GM12878 (cell line): ENCODE data around the gene CD164. TPM values are rescaled to one million over a fixed set of nuclear protein-coding genes. Genes with fewer than 3 reads are reported as not detected.

ENCODE experiments used
- ATAC-seq: fragments of 200-7000 bp; cut with Tn5 transposase; 3 replicates; pipeline ENCODE4 v1.9.1; 2020; ENCODE audit warnings: mild to moderate bottlenecking, moderate library complexity
- BruUV-seq: library from RNA; stranded (reverse); fragments of 400-500 nt; replicated peaks from 2 replicates; lab custom pipeline; 2021; lab: Mats Ljungman, UMichigan
- CTCF ChIA-PET: fragments of 300-600 bp; sonication (Branson Sonifier 250); formaldehyde crosslinking; extraction: SDS; loops from one replicate; lab custom pipeline; 2021; ENCODE audit warnings: inconsistent platforms; lab: Yijun Ruan, JAX
- POLR2A ChIA-PET: fragments of 350-600 bp; formaldehyde crosslinking; extraction: SDS; loops from one replicate; lab custom pipeline; 2021; ENCODE audit warnings: inconsistent platforms; lab: Charles Lee
- RAD21 ChIA-PET: fragments of 300-600 bp; sonication (Branson Sonifier 250); formaldehyde crosslinking; loops from one replicate; lab custom pipeline; 2023; ENCODE audit warnings: antibody characterized with exemption; ENCODE audit not compliant: unreplicated experiment; lab: Charles Lee
- SMC1A ChIA-PET: fragments of 300-600 bp; sonication (Branson Sonifier 250); formaldehyde crosslinking; loops from one replicate; lab custom pipeline; 2023; ENCODE audit not compliant: unreplicated experiment, uncharacterized antibody; lab: Charles Lee
- DNase-seq: peaks from one replicate; pipeline ENCODE4 v3.0.0-alpha.2; 2011; ENCODE audit warnings: low read depth, low spot score
- FAIRE-seq: peaks from 3 replicates; lab custom pipeline; 2011; peaks lifted over from hg19 to GRCh38; lab: Jason Lieb, UNC
- H2AFZ ChIP-seq: 2 replicates; pipeline ENCODE4 v1.6.0; 2011; ENCODE audit warnings: low read depth, low read length, control low read depth; ENCODE audit not compliant: control insufficient read depth
- H3K27ac ChIP-seq: 2 replicates; pipeline ENCODE4 v1.5.1; 2011; ENCODE audit warnings: control low read depth; ENCODE audit not compliant: control insufficient read depth, insufficient read depth
- H3K27me3 ChIP-seq, 2 experiments: replicated peaks in 1 of 2; 2 replicates each; pipeline versions ENCODE4 v1.6.0 to v1.6.1; 2011; ENCODE audit warnings: low read length in 1 of 2; ENCODE audit not compliant: control insufficient read depth in 2 of 2, insufficient read depth in 2 of 2
- H3K36me3 ChIP-seq, 2 experiments: 2 replicates each; pipeline ENCODE4 v1.5.1; 2011; ENCODE audit warnings: low read length in 1 of 2; ENCODE audit not compliant: control insufficient read depth in 2 of 2, insufficient read depth in 2 of 2
- H3K4me1 ChIP-seq: 2 replicates; pipeline ENCODE4 v1.6.1; 2011; ENCODE audit warnings: mild to moderate bottlenecking, low read length, moderate library complexity, mixed read lengths; ENCODE audit not compliant: control insufficient read depth, insufficient read depth
- H3K4me2 ChIP-seq: 2 replicates; pipeline ENCODE4 v1.6.0; 2011; ENCODE audit warnings: control low read depth; ENCODE audit not compliant: control insufficient read depth, insufficient read depth
- H3K4me3 ChIP-seq: fragments of 200-600 bp; sonication (generic); 2 replicates; pipeline ENCODE4 v1.5.1; 2016
- H3K79me2 ChIP-seq: 2 replicates; pipeline ENCODE4 v1.6.0; 2011; ENCODE audit warnings: low read length; ENCODE audit not compliant: control insufficient read depth, insufficient read depth
- H3K9ac ChIP-seq: 2 replicates; pipeline ENCODE4 v1.8.0; 2011; ENCODE audit warnings: low read length, control low read depth, mixed read lengths; ENCODE audit not compliant: control insufficient read depth, insufficient read depth
- H3K9me3 ChIP-seq: replicated peaks from 3 replicates; pipeline ENCODE4 v1.5.1; 2011; ENCODE audit warnings: mild to moderate bottlenecking, low read length; ENCODE audit not compliant: control insufficient read depth, insufficient read depth
- H4K20me1 ChIP-seq: 2 replicates; pipeline ENCODE4 v1.6.0; 2011; ENCODE audit not compliant: control insufficient read depth, insufficient read depth
- BRCA1 ChIP-seq: IDR thresholded peaks from 2 replicates; pipeline ENCODE4 v1.6.1; 2011; ENCODE audit warnings: low read depth, low read length, improper control_type of control experiment
- CBX3 ChIP-seq: fragments of 200-600 bp; sonication (generic); IDR thresholded peaks from 2 replicates; pipeline ENCODE4 v1.6.1; 2016; ENCODE audit warnings: low read depth, borderline replicate concordance
- EGR1 ChIP-seq, 2 experiments: IDR thresholded peaks; 1 replicate in 1 of 2; 2 replicates in 1 of 2; pipeline ENCODE4 v1.6.1; 2011 to 2012; ENCODE audit warnings: low read depth in 2 of 2, low read length in 2 of 2, borderline replicate concordance in 1 of 2, mild to moderate bottlenecking in 1 of 2, moderate library complexity in 1 of 2
- ELK1 ChIP-seq: IDR thresholded peaks from 2 replicates; pipeline ENCODE4 v1.6.1; 2012; ENCODE audit warnings: low read depth, low read length, improper control_type of control experiment
- HCFC1 ChIP-seq: fragments of 150-350 bp; IDR thresholded peaks from 2 replicates; pipeline ENCODE4 v1.6.1; 2014; ENCODE audit warnings: low read length
- KDM1A ChIP-seq: fragments of 200-600 bp; sonication (generic); IDR thresholded peaks from 2 replicates; pipeline ENCODE4 v1.6.1; 2016; ENCODE audit warnings: borderline replicate concordance
- KLF5 ChIP-seq: fragments of 450-650 bp; IDR thresholded peaks from 2 replicates; pipeline ENCODE4 v1.6.1; 2014; ENCODE audit warnings: mild to moderate bottlenecking; ENCODE audit not compliant: partially characterized antibody
- MYC ChIP-seq: IDR thresholded peaks from 2 replicates; pipeline ENCODE4 v1.6.1; 2011; ENCODE audit warnings: mild to moderate bottlenecking, low read length, moderate library complexity, inconsistent platforms; ENCODE audit not compliant: insufficient read depth, insufficient replicate concordance, insufficient read length, severe bottlenecking
- NR2C2 ChIP-seq: IDR thresholded peaks from 2 replicates; pipeline ENCODE4 v1.6.1; 2011; ENCODE audit warnings: borderline replicate concordance, low read depth; ENCODE audit not compliant: control insufficient read depth, insufficient read length
- POLR2AphosphoS2 ChIP-seq: IDR thresholded peaks from 2 replicates; pipeline ENCODE4 v1.6.1; 2011; ENCODE audit warnings: low read depth, mild to moderate bottlenecking, low read length, improper control_type of control experiment, moderate library complexity
- RAD51 ChIP-seq: fragments of 450-650 bp; IDR thresholded peaks from 2 replicates; pipeline ENCODE4 v1.6.1; 2016; ENCODE audit warnings: moderate library complexity, mild to moderate bottlenecking, inconsistent platforms
- RCOR1 ChIP-seq: conservative IDR thresholded peaks from 2 replicates; pipeline ENCODE4 v1.6.1; 2012; ENCODE audit warnings: low read depth, low read length, improper control_type of control experiment
- RFX5 ChIP-seq: IDR thresholded peaks from 2 replicates; pipeline ENCODE4 v1.6.1; 2011; ENCODE audit warnings: low read depth, low read length, improper control_type of control experiment
- SMAD1 ChIP-seq: fragments of 450-650 bp; IDR thresholded peaks from 2 replicates; pipeline ENCODE4 v1.6.1; 2018; ENCODE audit warnings: mild to moderate bottlenecking, low read depth; ENCODE audit not compliant: partially characterized antibody
- SMAD5 ChIP-seq: IDR thresholded peaks from 2 replicates; pipeline ENCODE4 v1.6.1; 2016; ENCODE audit warnings: antibody characterized with exemption, low read depth
- SREBF2 ChIP-seq: IDR thresholded peaks from 2 replicates; pipeline ENCODE4 v1.6.1; 2012; ENCODE audit warnings: mild to moderate bottlenecking, low read length
- STAT1 ChIP-seq: fragments of 450-650 bp; conservative IDR thresholded peaks from 2 replicates; pipeline ENCODE4 v1.6.1; 2014; ENCODE audit warnings: antibody characterized with exemption, mild to moderate bottlenecking
- SUZ12 ChIP-seq: fragments of 200-600 bp; sonication (generic); IDR thresholded peaks from one replicate; pipeline ENCODE4 v1.6.1; 2018; ENCODE audit warnings: antibody characterized with exemption, mild to moderate bottlenecking; ENCODE audit not compliant: unreplicated experiment
- TAF1 ChIP-seq: IDR thresholded peaks from 2 replicates; pipeline ENCODE4 v1.6.1; 2011; ENCODE audit warnings: mild to moderate bottlenecking, low read depth, low read length, borderline replicate concordance
- TBL1XR1 ChIP-seq: IDR thresholded peaks from 2 replicates; pipeline ENCODE4 v1.6.1; 2012; ENCODE audit warnings: low read depth, low read length, improper control_type of control experiment
- ZNF207 ChIP-seq: fragments of 450-650 bp; IDR thresholded peaks from 2 replicates; pipeline ENCODE4 v1.6.1; 2014; ENCODE audit warnings: antibody characterized with exemption, mild to moderate bottlenecking, borderline replicate concordance
- WGBS: methylation state at CpG from one replicate; pipeline ENCODE4 v1.1.6; 2016; ENCODE audit warnings: low lambda C conversion rate; ENCODE audit not compliant: insufficient replicate concordance, insufficient coverage; ENCODE audit errors: missing lambda C conversion rate; 5-methylcytosine and 5-hydroxymethylcytosine counted together
- in situ Hi-C: fragments of 300-500 bp; cut with MboI; formaldehyde crosslinking; loops from 9 replicates; pipeline ENCODE4 v1.14.3; 2018; ENCODE audit warnings: mixed read lengths
- intact Hi-C: fragments of 100-400 bp; cut with micrococcal nuclease; formaldehyde crosslinking; loops from one replicate; pipeline ENCODE4 v1.14.2; 2022; ENCODE audit not compliant: unreplicated experiment
- polyA plus RNA-seq, 11 experiments: library from polyadenylated mRNA; depleted of rRNA in 4 of 11; unstranded in 6 of 11; stranded (reverse) in 5 of 11; fragments of >200 nt; fragmentation: Nextera tagmentation in 4 of 11; fragmentation: Illumina TruSeq in 1 of 11; extraction: Ambion mirVana in 4 of 11; extraction: Trizol in 1 of 11; gene quantifications; 1 replicate in 1 of 11; 2 replicates in 10 of 11; pipeline versions ENCODE4 v1.2.1 to v1.2.3, GENCODE V29; 2011 to 2016; ENCODE audit warnings: inconsistent platforms in 2 of 11, missing spikeins in 2 of 11, low read depth in 1 of 11
- total RNA-seq, 4 experiments: library from RNA; depleted of rRNA in 3 of 4; stranded (reverse); fragments of >200 nt in 3 of 4; fragmentation: Illumina TruSeq in 1 of 4; extraction: Trizol in 1 of 4; gene quantifications; 2 replicates each; pipeline versions ENCODE4 v1.2.1 to v1.2.3, GENCODE V29; 2013 to 2021

Gene CD164
- total and polyA plus RNA-seq, 10 of the 15 experiments (the other 5 are each of a cell fraction or from before 2014, with no cell fraction given), result 145 to 447 (median 211) TPM

GRCh38 chr6:109396046-109396718 lies 13.9 kb upstream of the CD164 start (continued):
- TF ChIP-seq SMAD5, result no peak

GRCh38 chr6:109393886-109394281 lies 11.6 kb upstream of the CD164 start:
- Histone ChIP-seq H4K20me1 (no peaks in the 10 kb centered on the region), H3K27me3 (no peaks in the 10 kb centered on the region), H3K9me3 (no peaks in the 10 kb centered on the region), H3K27ac (no peak overlapping the region), H3K4me2 (no peak overlapping the region), H3K79me2 (no peaks in the 10 kb centered on the region), H3K4me3 (no peak overlapping the region), H3K4me1 (peaks cover 3% of the 10 kb centered on the region; the same call in 1 of the 2 replicates), H2AFZ (no peak overlapping the region), H3K36me3 (no peaks in the 10 kb centered on the region), H3K9ac (no peak overlapping the region)
- ATAC-seq, result no peak
- ChIA-PET RAD21 (interaction anchor here (1.2 to 1.4 kb wide), 2 partner anchors 10 to 206 kb away, joined by 3 read pairs; no protein-coding TSS in a partner anchor), CTCF (interaction anchor here (1.1 kb wide), 1 partner anchor 9 kb away, joined by 3 read pairs; no protein-coding TSS in a partner anchor), POLR2A (interaction anchor here (0.7 kb wide), 1 partner anchor 60 kb away, joined by 5 read pairs; no protein-coding TSS in a partner anchor), SMC1A (interaction anchor here (1.4 to 1.8 kb wide), 2 partner anchors 10 to 206 kb away, joined by 5 to 8 read pairs; no protein-coding TSS in a partner anchor)
- in situ Hi-C loops, result no loop called here
- 52% methylated on average over 2 of the region's 2 CpGs for WGBS
- no peak for FAIRE-seq
- intact Hi-C loops, result no loop called here
- DNase-seq, result no peak
- no TSS peak for BruUV-seq
- TF ChIP-seq TAF1 (no peak), RFX5 (no peak), EGR1 (IDR thresholded peaks at IDR 0.05; ENCODE audit: borderline replicate concordance in 1 of 2, low read depth in 2 of 2, low read length in 2 of 2) (no peak), ZNF207 (no peak), MYC (no peak), RAD51 (no peak), ELK1 (no peak), SREBF2 (no peak), KDM1A (no peak), SMAD1 (no peak), TBL1XR1 (no peak), BRCA1 (no peak), SUZ12 (no peak), KLF5 (no peak), HCFC1 (no peak), RCOR1 (no peak), POLR2AphosphoS2 (no peak), STAT1 (no peak), CBX3 (no peak), NR2C2 (no peak)
